Keratinocyte (primary cell): ENCODE results near the gene HACD1.

ENCODE experiments used
- CTCF ChIP-seq, 3 experiments: IDR thresholded peaks in 1 of 3; conservative IDR thresholded peaks in 1 of 3; optimal IDR thresholded peaks in 1 of 3; 2 replicates in 2 of 3; 3 replicates in 1 of 3; pipeline versions ENCODE3 to v1.5.1; 2011; ENCODE audit warnings: low read length in 3 of 3, mild to moderate bottlenecking in 3 of 3, moderate library complexity in 2 of 3, control low read depth in 1 of 3, inconsistent platforms in 1 of 3; ENCODE audit not compliant: insufficient read depth in 2 of 3; ENCODE audit errors: extremely low read depth in 1 of 3
- EZH2 ChIP-seq: IDR thresholded peaks from one replicate; pipeline ENCODE4 v1.6.1; 2012; ENCODE audit warnings: inconsistent platforms, mild to moderate bottlenecking, low read length, moderate library complexity

- TF ChIP-seq CTCF (optimal IDR thresholded peaks at IDR 0.05 in 1 of 3, IDR thresholded peaks at IDR 0.05 in 1 of 3, conservative IDR thresholded peaks at IDR 0.05 in 1 of 3; ENCODE audit: extremely low read depth in 1 of 3, insufficient read depth in 2 of 3, low read length in 3 of 3) (no peak), EZH2 (no peak)
Observed at GRCh38 chr10:17588420-17588819, 28.8 kb downstream of the HACD1 start.
